VCaP (cell line): ENCODE measurements around the gene SLC25A33.
A peak's percentile ranks its signal among the peaks of the same experiment; 100 is the strongest.
"Not testable (repeated sequence)": the region's sequence is repeated elsewhere in the genome, so short reads cannot be mapped to it uniquely, and the experiment has no call there.

Experiments used
- H3K27ac ChIP-seq: fragments of 450-650 bp; 2 replicates; pipeline ENCODE4 v1.5.1; 2017
- CTCF ChIP-seq: fragments of 450-650 bp; conservative IDR thresholded peaks from 2 replicates; pipeline ENCODE4 v1.5.1; 2017; ENCODE audit warnings: mild to moderate bottlenecking, moderate library complexity

The SLC25A33 gene

GRCh38 chr1:9503001-9503675 is 36.1 kb upstream of the SLC25A33 start:
- no peak for TF ChIP-seq CTCF
- no peak overlapping the region for H3K27ac ChIP-seq

GRCh38 chr1:9505143-9505542 is 34.1 kb upstream of the SLC25A33 start:
- peak overlapping the region; percentile 47 for H3K27ac ChIP-seq
- TF ChIP-seq CTCF: no peak

GRCh38 chr1:9506901-9507300 is 32.4 kb upstream of the SLC25A33 start:
- H3K27ac ChIP-seq: no peak overlapping the region
- TF ChIP-seq CTCF: no peak

GRCh38 chr1:9510130-9510529 is 29.1 kb upstream of the SLC25A33 start:
- no peak for TF ChIP-seq CTCF
- H3K27ac ChIP-seq: no peak overlapping the region

- not testable (repeated sequence) for H3K27ac ChIP-seq
Observed at GRCh38 chr1:9515550-9515949, 23.7 kb upstream of the SLC25A33 start.

- no peak for TF ChIP-seq CTCF
- H3K27ac ChIP-seq: no peak overlapping the region
Observed at GRCh38 chr1:9518454-9518998, 20.7 kb upstream of the SLC25A33 start.

- H3K27ac ChIP-seq: no peak overlapping the region
Observed at GRCh38 chr1:9520411-9520810, 18.9 kb upstream of the SLC25A33 start.

More at GRCh38 chr1:9520411-9520810, 18.9 kb upstream of the SLC25A33 start:
- TF ChIP-seq CTCF: no peak
